K562 (cell line): ENCODE measurements around the gene CES5A. TPM values are rescaled to one million over a fixed set of nuclear protein-coding genes. Genes with fewer than 3 reads are reported as not detected.
"Not testable (repeated sequence)": the region's sequence is repeated elsewhere in the genome, so short reads cannot be mapped to it uniquely, and the experiment has no call there.

Experiments
- ATAC-seq: fragments of 200-7000 bp; cut with Tn5 transposase; 3 replicates; pipeline ENCODE4 v1.9.1; 2020; ENCODE audit warnings: moderate library complexity
- BruUV-seq: library from RNA; stranded (reverse); fragments of 400-500 nt; replicated peaks from 2 replicates; lab custom pipeline; 2021; lab: Mats Ljungman, UMichigan
- CTCF ChIA-PET: fragments of 300-600 bp; formaldehyde crosslinking; extraction: SDS; loops from one replicate; lab custom pipeline; 2021; ENCODE audit warnings: low intra/inter-chr PET ratio; lab: Yijun Ruan, JAX
- POLR2A ChIA-PET: fragments of 300-600, 350-650 bp; sonication (Branson Sonifier 250); formaldehyde crosslinking; extraction: SDS; loops from one replicate; lab custom pipeline; 2021; ENCODE audit warnings: antibody characterized with exemption, inconsistent platforms; lab: Yijun Ruan, JAX
- DNase-seq, 4 experiments: peaks; one replicate each; pipeline versions ENCODE4 v3.0.0 to v3.0.0-alpha.2; 2011 to 2018; ENCODE audit warnings: low spot score in 3 of 4, mixed read lengths in 3 of 4; ENCODE audit errors: extremely low read depth in 1 of 4
- FAIRE-seq: peaks from 2 replicates; lab custom pipeline; 2011; peaks lifted over from hg19 to GRCh38; lab: Jason Lieb, UNC
- H2AFZ ChIP-seq: 2 replicates; pipeline ENCODE4 v1.6.0; 2011; ENCODE audit warnings: low read depth, low read length, control low read depth, inconsistent platforms
- H3K27ac ChIP-seq: fragments of 200-600 bp; 3 replicates; pipeline ENCODE4 v1.8.0; 2011; ENCODE audit warnings: low read depth, mild to moderate bottlenecking, control low read depth, inconsistent platforms, low read length, moderate library complexity, mixed read lengths; ENCODE audit errors: extremely low read depth
- H3K27me3 ChIP-seq, 2 experiments: fragments of 300-600 bp in 1 of 2; 2 replicates in 1 of 2; 3 replicates in 1 of 2; pipeline versions ENCODE4 v1.6.0 to v1.8.0; 2011; ENCODE audit warnings: inconsistent platforms in 2 of 2, low read length in 2 of 2, mild to moderate bottlenecking in 1 of 2, mixed read lengths in 1 of 2, moderate library complexity in 1 of 2; ENCODE audit not compliant: control insufficient read depth in 2 of 2, insufficient read depth in 2 of 2
- H3K36me3 ChIP-seq: fragments of 300-600 bp; 3 replicates; pipeline ENCODE4 v1.8.0; 2011; ENCODE audit warnings: mild to moderate bottlenecking, low read length, inconsistent platforms; ENCODE audit not compliant: control insufficient read depth, insufficient read depth
- H3K4me1 ChIP-seq, 2 experiments: fragments of 200-600 bp in 1 of 2; replicated peaks in 1 of 2; 2 replicates in 1 of 2; 3 replicates in 1 of 2; pipeline versions ENCODE4 v1.5.1 to v1.8.0; 2011; ENCODE audit warnings: inconsistent platforms in 2 of 2, low read length in 2 of 2, mild to moderate bottlenecking in 1 of 2, mixed read lengths in 1 of 2, moderate library complexity in 1 of 2; ENCODE audit not compliant: control insufficient read depth in 2 of 2, insufficient read depth in 2 of 2
- H3K4me2 ChIP-seq: 2 replicates; pipeline ENCODE4 v1.6.1; 2011; ENCODE audit warnings: low read length, control low read depth, inconsistent platforms, mixed read lengths; ENCODE audit not compliant: insufficient read depth
- H3K4me3 ChIP-seq: fragments of 200-600 bp; sonication (generic), shearing (Covaris generic); 2 replicates; pipeline ENCODE4 v1.5.1; 2016; ENCODE audit warnings: control low read depth, inconsistent platforms
- H3K79me2 ChIP-seq: fragments of 200-600 bp; 3 replicates; pipeline ENCODE4 v1.8.0; 2011; ENCODE audit warnings: low read length, inconsistent platforms; ENCODE audit not compliant: control insufficient read depth, insufficient read depth
- H3K9ac ChIP-seq, 2 experiments: 2 replicates each; pipeline versions ENCODE4 v1.6.0 to v1.6.1; 2011; ENCODE audit warnings: low read depth in 2 of 2, low read length in 2 of 2, control low read depth in 1 of 2, inconsistent platforms in 1 of 2, mild to moderate bottlenecking in 1 of 2, mixed read lengths in 1 of 2; ENCODE audit not compliant: insufficient read depth in 1 of 2
- H3K9me1 ChIP-seq: one replicate; pipeline ENCODE4 v1.6.0; 2011; ENCODE audit warnings: inconsistent platforms, mild to moderate bottlenecking, low read length, moderate library complexity; ENCODE audit not compliant: control insufficient read depth, insufficient read depth
- H3K9me3 ChIP-seq: replicated peaks from 2 replicates; pipeline ENCODE4 v1.5.1; 2011; ENCODE audit warnings: low read depth, low read length, inconsistent platforms; ENCODE audit not compliant: control insufficient read depth, insufficient read depth
- H4K20me1 ChIP-seq: replicated peaks from 2 replicates; pipeline ENCODE4 v1.6.1; 2011; ENCODE audit warnings: low read length, inconsistent platforms, mixed read lengths; ENCODE audit not compliant: control insufficient read depth, insufficient read depth
- ARID2 ChIP-seq: fragments of 450-650 bp; IDR thresholded peaks from 2 replicates; pipeline ENCODE4 v1.6.1; 2017; ENCODE audit warnings: antibody characterized with exemption, mild to moderate bottlenecking
- CEBPG ChIP-seq, 3 experiments: fragments of 200-800 bp in 1 of 3; sonication (Bioruptor generic) in 1 of 3; sonication (generic) in 1 of 3; formaldehyde crosslinking in 1 of 3; IDR thresholded peaks in 2 of 3; conservative IDR thresholded peaks in 1 of 3; 2 replicates each; pipeline versions ENCODE4 v1.6.1 to v1.8.0; 2016 to 2022; ENCODE audit warnings: missing compliant biosample characterization in 2 of 3, missing genetic modification characterization in 2 of 3, mild to moderate bottlenecking in 1 of 3, missing genetic modification reagents in 1 of 3
- NFIX ChIP-seq: fragments of 250-450 bp; sonication (Bioruptor Pico); IDR thresholded peaks from 2 replicates; pipeline ENCODE4 v1.4.0; 2020; ENCODE audit warnings: low read depth, mild to moderate bottlenecking, moderate library complexity
- PPARD ChIP-seq: fragments of 250-450 bp; sonication (Bioruptor Pico); IDR thresholded peaks from 2 replicates; pipeline ENCODE4 v1.8.0; 2022; ENCODE audit warnings: inconsistent platforms, mild to moderate bottlenecking, moderate library complexity
- ZNF764 ChIP-seq: fragments of 250-450 bp; sonication (Bioruptor Pico); IDR thresholded peaks from 2 replicates; pipeline ENCODE4 v1.4.0; 2020; ENCODE audit warnings: low read depth, mild to moderate bottlenecking, moderate library complexity
- WGBS: fragments of 100-300 bp; shearing (Covaris generic); methylation state at CpG from one replicate; pipeline ENCODE4 v1.1.6; 2016; ENCODE audit warnings: low coverage, mixed read lengths; ENCODE audit not compliant: insufficient coverage; ENCODE audit errors: missing lambda C conversion rate; 5-methylcytosine and 5-hydroxymethylcytosine counted together
- in situ Hi-C: fragments of 300-500 bp; cut with MboI; formaldehyde crosslinking; loops from 4 replicates; pipeline ENCODE4 v1.15.0; 2018; ENCODE audit warnings: inconsistent platforms, mixed read lengths
- intact Hi-C: fragments of 100-400 bp; cut with micrococcal nuclease; formaldehyde crosslinking; loops from 2 replicates; pipeline ENCODE4 v1.14.2; 2022
- polyA plus RNA-seq, 8 experiments: library from polyadenylated mRNA; depleted of rRNA in 4 of 8; stranded (reverse) in 5 of 8; unstranded in 3 of 8; fragments of >200 nt; fragmentation: Nextera tagmentation in 2 of 8; fragmentation: Illumina TruSeq in 1 of 8; extraction: Ambion mirVana in 2 of 8; extraction: Trizol in 1 of 8; gene quantifications; 2 replicates each; pipeline versions ENCODE4 v1.2.1 to v1.2.3, GENCODE V29; 2011 to 2014; ENCODE audit warnings: inconsistent platforms in 1 of 8, missing spikeins in 1 of 8
- total RNA-seq, 7 experiments: library from RNA; depleted of rRNA in 6 of 7; stranded (reverse); fragments of >200 nt in 6 of 7; fragmentation: Illumina TruSeq in 2 of 7; extraction: Trizol in 2 of 7; gene quantifications; 2 replicates each; pipeline versions ENCODE4 v1.2.1 to v1.2.3, GENCODE V29; 2011 to 2021; ENCODE audit warnings: low replicate concordance in 1 of 7
- TF ChIP-seq, protein P1 (sequence below): sonication (generic); formaldehyde crosslinking; IDR thresholded peaks from 2 replicates; pipeline ENCODE4 v1.8.0; 2022; ENCODE audit warnings: mild to moderate bottlenecking, low read depth, missing genetic modification reagents

The CES5A gene
- total and polyA plus RNA-seq, 9 of the 15 experiments (the other 6 are each of a cell fraction or from before 2014, with no cell fraction given): 0.07 to 0.17 (median 0.15) TPM; not detected in 4

DNA sequence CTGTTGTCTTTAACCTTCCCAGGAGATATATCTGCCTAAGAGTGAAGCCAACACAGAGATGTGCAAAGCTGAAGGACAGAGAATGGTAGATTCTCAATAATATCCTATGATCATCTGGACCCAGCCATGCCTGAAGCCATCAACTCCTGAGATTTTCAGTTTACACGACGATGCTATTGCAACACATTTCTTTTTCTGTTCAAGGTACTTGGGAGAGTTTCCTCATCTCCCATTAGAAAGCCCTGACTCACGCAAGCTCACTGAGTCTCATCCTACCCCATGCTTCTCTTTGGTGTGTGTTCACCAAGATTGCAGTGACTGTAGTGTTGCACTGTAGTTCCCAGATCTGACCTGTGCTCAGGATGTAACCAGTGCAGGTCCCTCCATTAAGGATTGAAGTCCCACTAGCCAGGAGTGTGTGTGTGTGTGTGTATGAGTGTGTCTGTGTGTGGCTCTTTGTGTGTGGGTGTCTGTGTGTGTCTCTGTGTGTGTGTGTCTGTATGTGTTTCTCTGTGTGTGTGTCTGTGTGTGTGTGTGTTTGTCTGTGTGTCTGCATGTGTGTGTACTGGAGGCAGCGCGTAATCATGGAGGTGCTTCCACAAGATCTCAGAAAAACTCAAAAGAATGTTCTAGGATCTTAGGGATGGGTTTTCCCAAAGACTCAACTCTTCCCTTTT, 57.8 kb downstream of the CES5A start (continued):
- TF ChIP-seq PPARD (CRISPR knock-in tag) (no peak), ZNF764 (CRISPR knock-in tag) (no peak), NFIX (CRISPR knock-in tag) (no peak), ARID2 (no peak), CEBPG (CRISPR knock-in tag; IDR thresholded peaks at IDR 0.05) (no peak), CEBPG (tag; conservative IDR thresholded peaks at IDR 0.05 in 1 of 2, IDR thresholded peaks at IDR 0.05 in 1 of 2) (0 out of 4 replicates have a peak, but pooled peaks of 1 of the 2 experiments have one; percentile 34)
- TF ChIP-seq, protein P1, sequence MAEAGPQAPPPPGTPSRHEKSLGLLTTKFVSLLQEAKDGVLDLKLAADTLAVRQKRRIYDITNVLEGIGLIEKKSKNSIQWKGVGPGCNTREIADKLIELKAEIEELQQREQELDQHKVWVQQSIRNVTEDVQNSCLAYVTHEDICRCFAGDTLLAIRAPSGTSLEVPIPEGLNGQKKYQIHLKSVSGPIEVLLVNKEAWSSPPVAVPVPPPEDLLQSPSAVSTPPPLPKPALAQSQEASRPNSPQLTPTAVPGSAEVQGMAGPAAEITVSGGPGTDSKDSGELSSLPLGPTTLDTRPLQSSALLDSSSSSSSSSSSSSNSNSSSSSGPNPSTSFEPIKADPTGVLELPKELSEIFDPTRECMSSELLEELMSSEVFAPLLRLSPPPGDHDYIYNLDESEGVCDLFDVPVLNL (CRISPR knock-in tag): no peak

DNA sequence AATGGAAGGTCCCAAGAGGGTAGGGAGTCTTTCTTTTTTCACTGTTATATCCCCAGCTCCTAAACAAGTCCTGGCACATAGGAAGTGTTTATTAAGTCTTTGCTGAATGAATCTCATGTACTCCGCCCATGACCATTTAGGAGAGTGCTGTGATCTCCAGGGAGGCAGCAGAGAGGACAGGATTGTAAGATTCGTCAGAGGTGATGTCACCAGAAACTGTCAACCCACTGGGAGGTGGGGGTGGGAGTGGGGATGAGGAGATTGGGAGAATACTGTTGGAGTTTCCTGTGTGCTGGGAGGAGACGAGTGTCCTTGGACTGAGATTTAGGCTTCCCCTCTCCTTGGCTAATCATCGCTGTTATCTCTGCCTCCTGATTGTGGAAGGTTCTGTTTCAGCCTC, 59.0 kb downstream of the CES5A start:
- DNase-seq, H3K9me3 ChIP-seq, FAIRE-seq, H3K4me2 ChIP-seq, intact Hi-C loops, H2AFZ ChIP-seq, POLR2A ChIA-PET, H3K36me3 ChIP-seq, H3K4me3 ChIP-seq, BruUV-seq, H3K79me2 ChIP-seq, H3K9me1 ChIP-seq, H3K4me1 ChIP-seq, H4K20me1 ChIP-seq, H3K27ac ChIP-seq, H3K9ac ChIP-seq, ATAC-seq, in situ Hi-C loops, CTCF ChIA-PET: not testable (repeated sequence)
- peaks cover 2 to 12% of the 10 kb centered on the region in 2 experiments; a peak in 3 of 5 replicates for H3K27me3 ChIP-seq
- WGBS: 0% methylated on average over 4 of the region's 4 CpGs
